A673 (cell line): Measurements from ENCODE around the gene TTC39A. TPM values are rescaled to one million over a fixed set of nuclear protein-coding genes. Genes with fewer than 3 reads are reported as not detected.

ENCODE experiments used
- BruUV-seq: library from RNA; stranded (reverse); fragments of 400-500 nt; replicated peaks from 2 replicates; lab custom pipeline; 2021; lab: Mats Ljungman, UMichigan
- CTCF ChIA-PET: fragments of 300-600 bp; sonication (Branson Sonifier 250); formaldehyde crosslinking; loops from one replicate; lab custom pipeline; 2022; ENCODE audit warnings: antibody characterized with exemption; lab: Charles Lee
- POLR2A ChIA-PET: fragments of 300-600 bp; sonication (Branson Sonifier 250); formaldehyde crosslinking; loops from one replicate; lab custom pipeline; 2022; ENCODE audit warnings: antibody characterized with exemption; ENCODE audit not compliant: low non-redundant PET; lab: Charles Lee
- DNase-seq: peaks from one replicate; pipeline ENCODE4 v3.0.0-alpha.2; 2015; ENCODE audit warnings: low spot score
- H3K27ac ChIP-seq: fragments of 200-600 bp; sonication (generic); 2 replicates; pipeline ENCODE4 v1.5.1; 2016; ENCODE audit warnings: mixed run types, low read depth, mild to moderate bottlenecking, mixed read lengths, antibody characterized with exemption, low read length; ENCODE audit not compliant: poor library complexity, severe bottlenecking
- H3K27me3 ChIP-seq: fragments of 200-600 bp; sonication (generic); replicated peaks from 2 replicates; pipeline ENCODE4 v1.6.1; 2017; ENCODE audit warnings: mixed run types, low read depth, mild to moderate bottlenecking, mixed read lengths, antibody characterized with exemption, low read length; ENCODE audit not compliant: insufficient read depth, poor library complexity
- H3K36me3 ChIP-seq: fragments of 200-600 bp; sonication (generic); 2 replicates; pipeline ENCODE4 v1.6.1; 2016; ENCODE audit warnings: mixed run types, mild to moderate bottlenecking, mixed read lengths, antibody characterized with exemption, low read length; ENCODE audit not compliant: insufficient read depth, poor library complexity, severe bottlenecking
- H3K4me1 ChIP-seq: fragments of 200-600 bp; sonication (generic); 2 replicates; pipeline ENCODE4 v1.6.1; 2017; ENCODE audit warnings: mixed run types, mild to moderate bottlenecking, mixed read lengths, antibody characterized with exemption, low read length; ENCODE audit not compliant: insufficient read depth, poor library complexity, severe bottlenecking
- H3K4me3 ChIP-seq: fragments of 200-600 bp; sonication (generic); 2 replicates; pipeline ENCODE4 v1.5.1; 2016; ENCODE audit warnings: low read depth, mixed run types, mild to moderate bottlenecking, mixed read lengths, low read length; ENCODE audit not compliant: poor library complexity, severe bottlenecking
- H3K9me3 ChIP-seq: fragments of 200-600 bp; sonication (generic); 2 replicates; pipeline ENCODE4 v1.6.1; 2016; ENCODE audit warnings: mixed run types, low read depth, mild to moderate bottlenecking, mixed read lengths, antibody characterized with exemption, low read length; ENCODE audit not compliant: poor library complexity, severe bottlenecking
- EZH2 ChIP-seq: fragments of 200-600 bp; sonication (generic); IDR thresholded peaks from 2 replicates; pipeline ENCODE4 v1.6.1; 2017; ENCODE audit warnings: borderline replicate concordance, low read depth, mild to moderate bottlenecking, mixed read lengths, antibody characterized with exemption, low read length; ENCODE audit not compliant: poor library complexity, severe bottlenecking
- intact Hi-C: fragments of 100-400 bp; cut with micrococcal nuclease; formaldehyde crosslinking; loops from one replicate; pipeline ENCODE4 v1.10.0; 2022; ENCODE audit not compliant: unreplicated experiment
- total RNA-seq: library from RNA; stranded (reverse); gene quantifications from 2 replicates; pipeline ENCODE4 v1.2.3, GENCODE V29; 2021
- TF ChIP-seq, protein P1 (sequence below): fragments of 300-800, 200-600 bp; sonication (generic); conservative IDR thresholded peaks from 2 replicates; pipeline ENCODE4 v1.5.1; 2017; ENCODE audit warnings: low read depth, mild to moderate bottlenecking, antibody characterized with exemption, low read length, moderate library complexity, mixed read lengths

TTC39A gene
- total RNA-seq, 1 experiment from 2014 or later: 3.1 TPM

DNA sequence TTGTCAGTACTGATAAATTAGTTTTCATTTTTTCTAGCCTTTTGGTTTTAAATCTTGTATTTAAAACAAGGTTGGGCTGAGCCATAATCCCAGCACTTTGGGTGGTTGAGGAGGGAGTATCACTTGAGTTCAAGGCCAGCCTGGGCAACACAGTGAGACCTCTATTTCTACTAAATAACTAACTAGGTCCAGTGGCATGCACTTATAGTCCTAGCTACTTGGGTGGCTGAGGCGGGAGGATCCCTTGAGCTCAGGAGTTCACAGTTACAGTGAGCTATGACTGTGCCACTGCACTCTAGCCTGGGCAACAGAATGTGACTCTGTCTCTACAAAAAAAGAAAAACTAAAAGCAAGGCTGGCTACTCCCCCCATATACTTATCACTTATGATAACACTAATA is 21.5 kb upstream of the TTC39A start:
- intact Hi-C loops: no loop called here
- ChIA-PET POLR2A (no interaction called here), CTCF (no interaction called here)
- H3K27ac ChIP-seq: no peak overlapping the region
- TF ChIP-seq, protein P1, sequence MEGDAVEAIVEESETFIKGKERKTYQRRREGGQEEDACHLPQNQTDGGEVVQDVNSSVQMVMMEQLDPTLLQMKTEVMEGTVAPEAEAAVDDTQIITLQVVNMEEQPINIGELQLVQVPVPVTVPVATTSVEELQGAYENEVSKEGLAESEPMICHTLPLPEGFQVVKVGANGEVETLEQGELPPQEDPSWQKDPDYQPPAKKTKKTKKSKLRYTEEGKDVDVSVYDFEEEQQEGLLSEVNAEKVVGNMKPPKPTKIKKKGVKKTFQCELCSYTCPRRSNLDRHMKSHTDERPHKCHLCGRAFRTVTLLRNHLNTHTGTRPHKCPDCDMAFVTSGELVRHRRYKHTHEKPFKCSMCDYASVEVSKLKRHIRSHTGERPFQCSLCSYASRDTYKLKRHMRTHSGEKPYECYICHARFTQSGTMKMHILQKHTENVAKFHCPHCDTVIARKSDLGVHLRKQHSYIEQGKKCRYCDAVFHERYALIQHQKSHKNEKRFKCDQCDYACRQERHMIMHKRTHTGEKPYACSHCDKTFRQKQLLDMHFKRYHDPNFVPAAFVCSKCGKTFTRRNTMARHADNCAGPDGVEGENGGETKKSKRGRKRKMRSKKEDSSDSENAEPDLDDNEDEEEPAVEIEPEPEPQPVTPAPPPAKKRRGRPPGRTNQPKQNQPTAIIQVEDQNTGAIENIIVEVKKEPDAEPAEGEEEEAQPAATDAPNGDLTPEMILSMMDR: no peak
- TF ChIP-seq EZH2: no peak
- no peaks in the 10 kb centered on the region for H3K4me1 ChIP-seq
- BruUV-seq: no TSS peak
- no peaks in the 10 kb centered on the region for H3K27me3 ChIP-seq
- peaks cover 19% of the 10 kb centered on the region for H3K36me3 ChIP-seq
- no peak overlapping the region for H3K4me3 ChIP-seq
- no peak for DNase-seq
- no peaks in the 10 kb centered on the region for H3K9me3 ChIP-seq

DNA sequence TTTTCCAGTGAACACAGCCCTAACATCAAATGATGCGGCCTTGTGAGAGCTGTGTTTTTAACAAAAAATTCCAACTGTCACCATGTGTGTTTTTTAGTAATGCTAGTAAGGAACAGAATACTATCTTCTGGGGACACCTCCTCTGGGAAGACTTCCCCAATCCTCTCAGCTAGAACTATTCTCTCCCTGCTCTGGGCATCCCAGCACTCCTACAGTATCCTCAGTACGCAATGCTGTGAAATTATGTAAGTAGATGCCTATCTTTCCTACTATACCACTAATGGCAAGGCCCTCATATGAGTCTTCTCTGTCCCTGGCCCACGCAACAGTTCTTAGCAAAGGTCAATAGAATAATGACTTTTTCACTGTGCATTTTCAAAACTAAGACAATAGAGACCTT is 19.5 kb upstream of the TTC39A start:
- Histone ChIP-seq H3K36me3 (peaks cover 2% of the 10 kb centered on the region), H3K4me3 (no peak overlapping the region), H3K9me3 (no peaks in the 10 kb centered on the region), H3K27ac (no peak overlapping the region), H3K27me3 (no peaks in the 10 kb centered on the region), H3K4me1 (no peaks in the 10 kb centered on the region)
- ChIA-PET CTCF (no interaction called here), POLR2A (no interaction called here)
- BruUV-seq: no TSS peak
- intact Hi-C loops: loop anchor here (10.0 kb wide), 1 partner anchor 415 kb away; no protein-coding TSS in a partner anchor
- TF ChIP-seq, protein P1: no peak
- no peak for TF ChIP-seq EZH2
- DNase-seq: no peak

DNA sequence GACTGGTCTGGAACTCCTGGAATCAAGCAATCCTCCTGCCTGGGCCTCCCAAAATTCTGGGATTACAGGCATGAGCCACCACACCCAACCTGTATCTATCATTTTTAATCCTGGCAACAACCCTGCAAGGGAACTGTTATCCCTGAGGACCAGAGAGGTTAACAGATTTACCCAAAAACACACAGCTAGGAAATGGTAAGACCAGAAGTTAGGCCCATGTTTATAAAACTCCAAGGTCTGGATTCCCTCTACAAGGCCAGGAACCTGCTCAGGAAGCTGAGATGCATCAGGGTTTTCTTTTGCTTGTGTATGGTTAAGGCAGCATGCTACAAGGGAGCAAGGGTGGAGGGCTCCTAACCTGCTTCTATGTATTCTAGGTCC is 17.8 kb upstream of the TTC39A start:
- H3K4me1 ChIP-seq: no peaks in the 10 kb centered on the region
- H3K4me3 ChIP-seq: no peak overlapping the region
- ChIA-PET POLR2A (no interaction called here), CTCF (no interaction called here)
- no TSS peak for BruUV-seq
- H3K27ac ChIP-seq: no peak overlapping the region
- no peaks in the 10 kb centered on the region for H3K36me3 ChIP-seq
- DNase-seq: no peak
- no peaks in the 10 kb centered on the region for H3K9me3 ChIP-seq
- TF ChIP-seq EZH2: no peak
- TF ChIP-seq, protein P1: no peak
- intact Hi-C loops: loop anchor here (10.0 kb wide), 1 partner anchor 417 kb away; no protein-coding TSS in a partner anchor
- H3K27me3 ChIP-seq: no peaks in the 10 kb centered on the region
